ENCODE data around the gene LCMT2.
"Not testable (repeated sequence)": the region's sequence is repeated elsewhere in the genome, so short reads cannot be mapped to it uniquely, and the experiment has no call there.

The LCMT2 gene

GRCh38 chr15:43316016-43316970, 14.1 kb downstream of the LCMT2 start:
- no peak for DNase-seq

- no peak for DNase-seq
Measured at GRCh38 chr15:43314171-43314570, 16.2 kb downstream of the LCMT2 start.

- DNase-seq, result no peak
Measured at GRCh38 chr15:43312378-43312777, 18.0 kb downstream of the LCMT2 start.

GRCh38 chr15:43302205-43302817, 28.1 kb downstream of the LCMT2 start, which contains the start of gene TGM7:
TSS of gene TGM7 (minus strand) at chr15:43302255.
- DNase-seq, result no peak

GRCh38 chr15:43299884-43300283, 30.5 kb downstream of the LCMT2 start:
- DNase-seq, result no peak

- no peak for DNase-seq
Measured at GRCh38 chr15:43299411-43299810, 31.0 kb downstream of the LCMT2 start.

GRCh38 chr15:43294091-43294706, 36.2 kb downstream of the LCMT2 start:
- DNase-seq, result no peak

- DNase-seq, result no peak
Measured at GRCh38 chr15:43293432-43293831, 36.9 kb downstream of the LCMT2 start.

- no peak for DNase-seq
Measured at GRCh38 chr15:43292375-43293078, 37.8 kb downstream of the LCMT2 start.

- DNase-seq, result not testable (repeated sequence)
Measured at GRCh38 chr15:43289656-43290055, 40.7 kb downstream of the LCMT2 start.

- no peak for DNase-seq
Measured at GRCh38 chr15:43287254-43287653, 43.1 kb downstream of the LCMT2 start.

- DNase-seq, result no peak
Measured at GRCh38 chr15:43286074-43286473, 44.3 kb downstream of the LCMT2 start.

- DNase-seq, result peak; percentile 57 to 95
Measured at GRCh38 chr15:43285609-43286037, 44.8 kb downstream of the LCMT2 start.

GRCh38 chr15:43283526-43283925, 46.8 kb downstream of the LCMT2 start:
- no peak for DNase-seq

GRCh38 chr15:43281926-43282602, 48.3 kb downstream of the LCMT2 start:
- no peak for DNase-seq

- no peak for DNase-seq
Measured at GRCh38 chr15:43280996-43281395, 49.4 kb downstream of the LCMT2 start.

- DNase-seq, result no peak
Measured at GRCh38 chr15:43279496-43279895, 50.9 kb downstream of the LCMT2 start.

GRCh38 chr15:43278869-43279268, 51.5 kb downstream of the LCMT2 start:
- DNase-seq, result no peak

GRCh38 chr15:43277901-43278300, 52.5 kb downstream of the LCMT2 start:
- no peak for DNase-seq

GRCh38 chr15:43277231-43277823, 53.0 kb downstream of the LCMT2 start:
- DNase-seq, result no peak

GRCh38 chr15:43276563-43277200, 53.7 kb downstream of the LCMT2 start:
- DNase-seq, result no peak
